Left lung (tissue), 10 donors: Measurements from ENCODE around the gene TBCD. TPM values are rescaled to one million over a fixed set of nuclear protein-coding genes. Genes with fewer than 3 reads are reported as not detected.

ENCODE experiments used
- ATAC-seq: fragments of 200-7000 bp; cut with Tn5 transposase; one replicate; pipeline ENCODE4 v1.9.1; 2020; ENCODE audit warnings: moderate library complexity
- DNase-seq, 4 donors: peaks; one replicate each; pipeline ENCODE4 v3.0.0-alpha.2; 2013 to 2020
- H3K27ac ChIP-seq, 2 donors: fragments of 200-600 bp; sonication (generic) in 1 of 2; one replicate each; pipeline versions ENCODE4 v1.5.0 to v1.8.0; 2020 to 2021
- H3K27me3 ChIP-seq, 2 donors: fragments of 200-600 bp; sonication (generic) in 1 of 2; one replicate each; pipeline versions ENCODE4 v1.5.0 to v1.8.0; 2020 to 2021
- H3K36me3 ChIP-seq, 2 donors: fragments of 200-600 bp; sonication (generic) in 1 of 2; one replicate each; pipeline versions ENCODE4 v1.5.0 to v1.8.0; 2020 to 2021
- H3K4me1 ChIP-seq, 2 donors: fragments of 200-600 bp; one replicate each; pipeline ENCODE4 v1.8.0; 2021
- H3K4me3 ChIP-seq, 2 donors: fragments of 200-600 bp; sonication (generic) in 1 of 2; one replicate each; pipeline versions ENCODE4 v1.5.0 to v1.8.0; 2020 to 2021; ENCODE audit warnings: mild to moderate bottlenecking in 1 of 2
- H3K9me3 ChIP-seq, 2 donors: fragments of 200-600 bp; sonication (generic) in 1 of 2; one replicate each; pipeline versions ENCODE4 v1.5.0 to v1.8.0; 2020 to 2021
- intact Hi-C, 2 donors: fragments of 100-400 bp; cut with DNase I; formaldehyde crosslinking; loops; one replicate each; pipeline versions ENCODE4 v1.11.2 to v1.14.2; 2022
- polyA plus RNA-seq, 6 donors: library from polyadenylated mRNA; unstranded; fragments of 120-200 nt; gene quantifications; one replicate each; pipeline ENCODE4 v1.2.1, GENCODE V29; 2013; ENCODE audit not compliant: insufficient read length in 6 of 6
- total RNA-seq, 2 donors: library from RNA; stranded (reverse); fragmentation: NEBNext Ultra II Directional; extraction: Animal tissue kit (Norgen Biotek cat#: 25700); gene quantifications; one replicate each; pipeline ENCODE4 v1.2.1, GENCODE V29; 2021
- TF ChIP-seq, protein P1 (sequence below), 2 donors: fragments of 200-600 bp; sonication (generic) in 1 of 2; IDR thresholded peaks; one replicate each; pipeline versions ENCODE4 v1.5.0 to v1.8.0; 2021; ENCODE audit warnings: antibody characterized with exemption in 2 of 2
- donor health status: DM: no; HTN: yes; CAD: no.
- donor health status: DM: no; HTN: no; CAD: no.

The TBCD gene
- total and polyA plus RNA-seq, 8 donors: 87.2 to 133 (median 104) TPM

GRCh38 chr17:82947051-82947991, 195.5 kb downstream of the TBCD start:
- ATAC-seq: peak; percentile 8
- peaks cover 0 to 26% of the 10 kb centered on the region in 2 donors for H3K9me3 ChIP-seq
- H3K4me1 ChIP-seq: no peaks in the 10 kb centered on the region
- intact Hi-C loops: no loop called here
- DNase-seq: peak in 1 of 4 donors; percentile 19
- TF ChIP-seq, protein P1, sequence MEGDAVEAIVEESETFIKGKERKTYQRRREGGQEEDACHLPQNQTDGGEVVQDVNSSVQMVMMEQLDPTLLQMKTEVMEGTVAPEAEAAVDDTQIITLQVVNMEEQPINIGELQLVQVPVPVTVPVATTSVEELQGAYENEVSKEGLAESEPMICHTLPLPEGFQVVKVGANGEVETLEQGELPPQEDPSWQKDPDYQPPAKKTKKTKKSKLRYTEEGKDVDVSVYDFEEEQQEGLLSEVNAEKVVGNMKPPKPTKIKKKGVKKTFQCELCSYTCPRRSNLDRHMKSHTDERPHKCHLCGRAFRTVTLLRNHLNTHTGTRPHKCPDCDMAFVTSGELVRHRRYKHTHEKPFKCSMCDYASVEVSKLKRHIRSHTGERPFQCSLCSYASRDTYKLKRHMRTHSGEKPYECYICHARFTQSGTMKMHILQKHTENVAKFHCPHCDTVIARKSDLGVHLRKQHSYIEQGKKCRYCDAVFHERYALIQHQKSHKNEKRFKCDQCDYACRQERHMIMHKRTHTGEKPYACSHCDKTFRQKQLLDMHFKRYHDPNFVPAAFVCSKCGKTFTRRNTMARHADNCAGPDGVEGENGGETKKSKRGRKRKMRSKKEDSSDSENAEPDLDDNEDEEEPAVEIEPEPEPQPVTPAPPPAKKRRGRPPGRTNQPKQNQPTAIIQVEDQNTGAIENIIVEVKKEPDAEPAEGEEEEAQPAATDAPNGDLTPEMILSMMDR (IDR thresholded peaks at IDR 0.05): no peak
- no peak overlapping the region for H3K4me3 ChIP-seq
- H3K27ac ChIP-seq: no peak overlapping the region
- peaks cover 0 to 45% of the 10 kb centered on the region in 2 donors for H3K36me3 ChIP-seq
- H3K27me3 ChIP-seq: no peaks in the 10 kb centered on the region

GRCh38 chr17:82948081-82948511, 196.2 kb downstream of the TBCD start:
- no peaks in the 10 kb centered on the region for H3K4me1 ChIP-seq
- intact Hi-C loops: no loop called here
- no peak overlapping the region for H3K27ac ChIP-seq
- ATAC-seq: no peak
- no peak overlapping the region for H3K4me3 ChIP-seq
- TF ChIP-seq, protein P1 (IDR thresholded peaks at IDR 0.05): no peak
- peak in 2 of 4 donors; percentile 19 to 69 for DNase-seq
- H3K9me3 ChIP-seq: peaks cover 0 to 28% of the 10 kb centered on the region in 2 donors
- no peaks in the 10 kb centered on the region for H3K27me3 ChIP-seq
- peaks cover 0 to 37% of the 10 kb centered on the region in 2 donors for H3K36me3 ChIP-seq

DNA sequence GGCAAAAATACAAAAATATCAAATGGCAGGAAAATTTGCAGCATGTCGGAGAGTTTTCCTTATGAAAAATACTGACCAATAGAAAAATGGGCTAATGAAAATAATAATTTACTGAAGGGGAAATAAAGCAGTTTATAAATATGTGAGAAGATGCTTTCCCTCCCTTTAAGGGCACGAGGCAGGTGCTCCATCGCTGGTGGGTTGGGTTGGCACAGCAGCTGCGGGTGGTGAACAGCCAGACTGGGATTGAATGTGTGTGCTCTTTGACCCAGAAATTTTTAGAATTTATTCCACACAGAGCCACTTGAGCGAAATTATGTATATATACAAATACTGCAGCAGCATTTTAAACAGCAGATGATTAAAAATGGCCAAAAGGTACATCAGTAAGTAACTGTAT, 197.1 kb downstream of the TBCD start:
- Histone ChIP-seq H3K27me3 (no peaks in the 10 kb centered on the region), H3K27ac (no peak overlapping the region), H3K9me3 (peaks cover 0 to 30% of the 10 kb centered on the region in 2 donors), H3K4me3 (no peak overlapping the region), H3K36me3 (peaks cover 0 to 28% of the 10 kb centered on the region in 2 donors), H3K4me1 (no peaks in the 10 kb centered on the region)
- intact Hi-C loops: no loop called here
- DNase-seq (peak in 1 of 4 donors; percentile 10), ATAC-seq (no peak)
- TF ChIP-seq, protein P1 (IDR thresholded peaks at IDR 0.05): no peak

DNA sequence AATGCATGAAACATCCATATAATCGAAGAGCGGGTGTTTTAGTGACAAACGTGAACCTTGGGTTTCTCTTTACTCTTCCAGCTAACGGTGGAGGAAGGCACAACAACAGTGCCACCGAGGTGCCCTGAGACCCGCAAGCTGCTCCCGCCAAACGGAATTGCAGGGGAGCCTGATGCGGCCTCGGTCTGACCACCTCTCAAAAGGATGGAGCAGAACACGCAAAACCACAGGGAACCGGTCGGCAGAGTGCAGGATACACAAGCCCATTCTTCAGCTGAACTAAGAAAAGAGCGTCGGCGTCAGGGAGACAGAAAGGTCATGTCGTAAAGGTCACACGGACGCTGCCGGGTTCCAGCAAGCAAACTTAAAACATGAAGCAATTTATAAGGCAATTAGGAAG, 197.5 kb downstream of the TBCD start:
- Histone ChIP-seq H3K4me3 (no peak overlapping the region), H3K9me3 (peaks cover 0 to 28% of the 10 kb centered on the region in 2 donors), H3K27me3 (no peaks in the 10 kb centered on the region), H3K36me3 (peaks cover 0 to 24% of the 10 kb centered on the region in 2 donors), H3K27ac (no peak overlapping the region), H3K4me1 (no peaks in the 10 kb centered on the region)
- intact Hi-C loops: no loop called here
- ATAC-seq (no peak), DNase-seq (peak in 2 of 4 donors; percentile 26 to 53)
- TF ChIP-seq, protein P1 (IDR thresholded peaks at IDR 0.05): no peak

- Histone ChIP-seq H3K4me3 (no peak overlapping the region), H3K4me1 (no peaks in the 10 kb centered on the region), H3K27me3 (no peaks in the 10 kb centered on the region), H3K9me3 (peaks cover 0 to 27% of the 10 kb centered on the region in 2 donors), H3K27ac (no peak overlapping the region), H3K36me3 (peaks cover 0 to 18% of the 10 kb centered on the region in 2 donors)
- DNase-seq: peak in 1 of 4 donors; percentile 31
- TF ChIP-seq, protein P1 (IDR thresholded peaks at IDR 0.05): no peak
- intact Hi-C loops: no loop called here
- no peak for ATAC-seq
These were observed 198.1 kb downstream of the TBCD start for GRCh38 chr17:82949984-82950383.
